Vagina (tissue), 2 donors: ENCODE results near the gene ANAPC7.

Source experiments
- CTCF ChIP-seq, 3 experiments: fragments of 450-650 bp in 2 of 3; fragments of 200-600 bp in 1 of 3; sonication (generic) in 1 of 3; IDR thresholded peaks; one replicate each; pipeline ENCODE4 v1.5.1; 2017 to 2019; ENCODE audit warnings: antibody characterized with exemption in 3 of 3, mild to moderate bottlenecking in 2 of 3, moderate library complexity in 2 of 3
- POLR2A ChIP-seq, 2 donors: fragments of 450-650 bp; IDR thresholded peaks; one replicate each; pipeline ENCODE4 v1.6.1; 2017; ENCODE audit warnings: antibody characterized with exemption in 2 of 2, mild to moderate bottlenecking in 2 of 2, moderate library complexity in 2 of 2
- POLR2AphosphoS5 ChIP-seq, 2 donors: sonication (generic); formaldehyde crosslinking; IDR thresholded peaks; one replicate each; pipeline ENCODE4 v1.9.0; 2017; ENCODE audit warnings: antibody characterized with exemption in 2 of 2, mild to moderate bottlenecking in 2 of 2, low read depth in 1 of 2; ENCODE audit not compliant: insufficient read depth in 1 of 2

- TF ChIP-seq CTCF (IDR thresholded peaks at IDR 0.05) (no peak), POLR2AphosphoS5 (IDR thresholded peaks at IDR 0.05; ENCODE audit: insufficient read depth in 1 of 2, low read depth in 1 of 2) (no peak), POLR2A (IDR thresholded peaks at IDR 0.05) (no peak)
Measured at GRCh38 chr12:110347767-110348166, 55.7 kb downstream of the ANAPC7 start.
